HG03025 (cell line): Measurements from ENCODE around the gene DUOX2.
A peak's percentile ranks its signal among the peaks of the same experiment; 100 is the strongest.
"Not testable (repeated sequence)": the region's sequence is repeated elsewhere in the genome, so short reads cannot be mapped to it uniquely, and the experiment has no call there.

ENCODE experiments used
- ATAC-seq: cut with Tn5 transposase; IDR thresholded peaks from one replicate; pipeline ENCODE4 v1.9.1; 2021; ENCODE audit warnings: mild to moderate bottlenecking, moderate library complexity; ENCODE audit not compliant: unreplicated experiment, low FRiP score

DUOX2 gene

DNA sequence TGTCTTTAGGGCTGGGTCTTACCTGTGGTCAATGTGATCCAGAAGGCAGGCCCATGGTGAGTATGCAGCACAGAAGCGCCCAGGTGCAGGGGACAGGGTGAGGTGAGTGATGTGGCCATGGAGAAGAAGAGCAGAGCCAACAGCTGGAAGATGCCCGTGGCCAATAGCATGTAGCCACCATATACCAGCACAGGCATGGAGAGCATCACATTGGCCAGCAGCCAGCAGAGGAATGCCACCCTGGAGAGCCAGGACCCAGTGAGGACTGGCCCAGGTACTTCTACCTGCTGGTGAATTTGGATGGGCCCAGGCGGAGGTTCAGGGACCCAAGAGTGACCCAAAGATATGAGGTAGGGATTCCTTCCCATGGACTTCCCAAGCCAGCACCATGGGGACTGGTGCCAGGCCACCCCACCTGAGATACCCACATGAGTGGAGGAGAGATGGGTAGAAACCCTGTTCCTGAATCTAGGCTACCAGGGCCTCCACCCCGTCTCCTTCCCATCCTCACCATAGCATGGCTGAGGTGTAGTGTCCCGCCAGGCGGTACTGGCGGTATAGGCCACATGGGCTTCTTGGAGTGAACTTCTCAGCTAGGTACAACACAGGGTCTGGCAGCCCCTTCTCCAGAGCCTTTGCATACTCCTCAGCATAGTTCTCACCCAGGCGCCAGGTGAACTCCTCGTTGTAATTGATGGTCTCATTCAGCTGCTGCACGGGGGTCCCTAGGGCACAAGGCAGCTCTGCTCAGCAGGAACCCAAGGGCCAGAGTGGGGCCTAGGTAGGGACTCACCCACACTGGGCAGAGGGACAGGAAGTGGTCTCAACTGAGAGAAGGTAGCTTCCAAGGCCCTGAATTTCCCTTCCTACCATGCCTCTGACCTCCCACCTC is 6.4 kb upstream of the DUOX2 start:
- no peak for ATAC-seq

DNA sequence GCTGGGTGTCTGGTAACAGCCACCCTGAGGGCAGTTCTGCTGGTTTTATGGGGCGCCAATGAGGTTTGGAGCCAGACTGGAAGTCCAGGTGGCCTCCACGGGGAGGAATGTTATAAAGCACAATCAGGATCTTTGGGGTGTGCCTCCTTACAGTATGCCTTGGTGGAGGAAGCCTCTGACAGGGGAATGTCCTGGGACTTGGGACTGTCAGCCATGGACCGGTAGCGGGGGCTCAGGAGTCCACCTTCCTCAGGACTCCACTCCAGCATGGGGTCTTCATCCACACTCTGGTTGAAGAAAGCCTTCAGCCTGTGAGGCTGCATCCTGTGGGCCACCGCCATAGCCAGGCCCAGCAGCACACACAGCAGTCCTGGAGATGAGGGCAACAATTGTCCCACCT is 5.0 kb upstream of the DUOX2 start:
- ATAC-seq = no peak

DNA sequence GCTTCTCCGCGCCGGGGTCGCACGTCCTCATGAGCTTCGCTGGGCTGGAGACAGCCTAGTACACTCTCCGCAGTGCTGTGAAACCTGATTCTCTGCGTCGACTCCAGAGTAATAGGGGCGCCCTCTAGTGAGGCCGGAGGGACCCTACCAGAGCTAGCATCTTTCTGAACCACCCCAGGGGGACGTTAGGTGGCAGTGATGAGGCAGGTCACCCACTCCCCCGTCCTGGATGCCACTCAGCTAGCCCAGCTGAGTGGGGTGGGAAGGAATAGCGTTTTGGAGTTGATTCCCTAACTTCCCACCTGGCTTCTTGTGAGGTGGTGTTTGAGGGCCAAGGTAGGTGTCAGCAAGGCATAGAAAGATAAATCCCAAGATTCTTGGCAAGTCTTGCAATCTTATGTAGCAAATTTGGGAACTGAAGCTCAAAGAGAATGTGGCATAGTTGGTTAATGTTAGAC is 4.2 kb upstream of the DUOX2 start:
- peak; percentile 74 for ATAC-seq

DNA sequence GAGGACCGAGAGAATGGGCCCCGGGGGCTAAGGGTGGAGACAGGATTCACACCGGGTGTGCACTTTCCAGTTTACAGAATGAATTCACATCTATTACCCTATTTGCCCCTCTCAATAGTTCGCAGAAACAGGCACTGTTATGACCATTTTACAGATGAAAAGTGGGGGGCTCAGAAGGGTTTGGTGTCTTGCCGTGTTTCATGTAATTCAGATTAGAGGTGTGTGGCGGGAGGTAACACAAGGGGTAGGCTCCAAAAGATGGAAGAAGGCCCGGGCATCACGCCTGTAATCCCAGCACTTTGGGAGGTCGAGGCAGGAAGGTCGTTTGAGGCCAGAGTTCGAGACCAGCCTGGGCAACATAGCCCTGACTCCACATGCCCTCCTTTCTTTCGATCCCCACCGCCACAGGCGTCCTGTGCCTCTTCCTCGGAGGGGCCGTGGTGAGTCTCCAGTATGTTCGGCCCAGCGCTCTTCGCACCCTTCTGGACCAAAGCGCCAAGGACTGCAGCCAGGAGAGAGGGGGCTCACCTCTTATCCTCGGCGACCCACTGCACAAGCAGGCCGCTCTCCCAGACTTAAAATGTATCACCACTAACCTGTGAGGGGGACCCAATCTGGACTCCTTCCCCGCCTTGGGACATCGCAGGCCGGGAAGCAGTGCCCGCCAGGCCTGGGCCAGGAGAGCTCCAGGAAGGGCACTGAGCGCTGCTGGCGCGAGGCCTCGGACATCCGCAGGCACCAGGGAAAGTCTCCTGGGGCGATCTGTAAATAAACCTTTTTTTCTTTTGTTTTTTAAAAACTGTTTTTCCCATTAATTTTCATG is 3.5 kb upstream of the DUOX2 start:
- no peak for ATAC-seq

DNA sequence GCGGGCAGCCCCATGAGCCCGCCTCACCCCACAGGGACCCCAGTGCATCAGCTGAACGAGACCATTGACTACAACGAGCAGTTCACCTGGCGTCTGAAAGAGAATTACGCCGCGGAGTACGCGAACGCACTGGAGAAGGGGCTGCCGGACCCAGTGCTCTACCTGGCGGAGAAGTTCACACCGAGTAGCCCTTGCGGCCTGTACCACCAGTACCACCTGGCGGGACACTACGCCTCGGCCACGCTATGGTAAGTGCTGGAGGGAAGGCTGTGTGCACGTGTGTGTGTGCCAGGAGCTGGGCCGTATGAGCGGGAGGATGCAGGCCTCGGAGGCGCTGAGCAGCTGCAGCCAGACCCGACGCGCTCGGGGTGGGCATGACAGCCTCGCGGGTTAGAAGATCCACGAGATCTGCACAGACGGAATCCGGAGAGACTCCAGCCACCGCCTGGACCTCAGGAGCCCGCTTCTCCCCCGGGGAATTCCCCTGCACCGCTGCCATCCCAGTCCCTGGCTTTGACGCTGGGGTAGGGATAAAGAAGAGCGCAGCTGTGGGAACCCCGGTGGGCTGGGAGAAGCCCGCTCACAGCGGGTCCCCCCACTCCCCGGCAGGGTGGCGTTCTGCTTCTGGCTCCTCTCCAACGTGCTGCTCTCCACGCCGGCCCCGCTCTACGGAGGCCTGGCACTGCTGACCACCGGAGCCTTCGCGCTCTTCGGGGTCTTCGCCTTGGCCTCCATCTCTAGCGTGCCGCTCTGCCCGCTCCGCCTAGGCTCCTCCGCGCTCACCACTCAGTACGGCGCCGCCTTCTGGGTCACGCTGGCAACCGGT is 2.7 kb upstream of the DUOX2 start:
- no peak for ATAC-seq

DNA sequence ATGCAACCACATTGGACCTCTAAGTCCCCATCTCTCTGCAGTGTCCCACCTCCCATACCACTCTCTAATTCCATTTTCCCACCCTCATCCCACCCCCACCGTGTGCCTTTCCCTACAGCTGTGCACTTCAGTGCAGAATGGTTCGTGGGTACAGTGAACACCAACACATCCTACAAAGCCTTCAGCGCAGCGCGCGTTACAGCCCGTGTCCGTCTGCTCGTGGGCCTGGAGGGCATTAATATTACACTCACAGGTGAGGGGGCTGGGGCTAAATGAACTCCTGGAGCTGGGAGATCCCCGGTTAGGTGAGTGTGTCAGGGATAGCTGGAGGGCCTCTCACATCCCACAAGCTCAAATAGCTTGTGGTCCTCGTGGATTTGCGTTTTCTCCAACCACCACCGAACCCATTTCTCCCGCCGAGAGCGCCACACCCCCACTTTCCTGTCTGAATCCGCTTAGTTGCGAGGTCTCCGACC is 2.1 kb upstream of the DUOX2 start:
- no peak for ATAC-seq

DNA sequence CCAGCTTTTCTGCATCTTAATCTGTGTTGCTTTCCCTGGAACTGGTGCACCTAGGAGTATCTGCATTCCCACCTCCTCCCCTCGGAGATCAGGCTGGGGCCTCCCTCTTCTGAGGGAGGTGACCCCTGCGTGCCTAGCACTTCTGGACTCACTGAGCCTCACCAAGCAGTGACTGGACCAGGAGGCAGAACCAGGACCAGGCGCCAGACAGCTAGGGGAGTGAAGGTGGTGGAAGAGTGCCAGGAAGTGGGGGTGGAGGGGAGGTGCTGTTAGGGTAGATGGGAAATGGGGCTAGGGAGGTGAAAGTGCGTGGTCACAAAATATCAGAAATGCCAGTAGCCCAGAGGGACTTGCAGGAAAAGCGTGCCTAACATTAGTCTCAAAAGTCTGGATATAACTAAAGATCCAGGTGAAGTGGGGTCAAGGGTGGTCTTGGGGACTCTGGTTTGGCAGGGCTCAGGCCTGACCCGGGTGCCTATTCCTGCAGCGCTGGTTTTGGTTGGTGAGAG is 1.4 kb upstream of the DUOX2 start:
- no peak for ATAC-seq

DNA sequence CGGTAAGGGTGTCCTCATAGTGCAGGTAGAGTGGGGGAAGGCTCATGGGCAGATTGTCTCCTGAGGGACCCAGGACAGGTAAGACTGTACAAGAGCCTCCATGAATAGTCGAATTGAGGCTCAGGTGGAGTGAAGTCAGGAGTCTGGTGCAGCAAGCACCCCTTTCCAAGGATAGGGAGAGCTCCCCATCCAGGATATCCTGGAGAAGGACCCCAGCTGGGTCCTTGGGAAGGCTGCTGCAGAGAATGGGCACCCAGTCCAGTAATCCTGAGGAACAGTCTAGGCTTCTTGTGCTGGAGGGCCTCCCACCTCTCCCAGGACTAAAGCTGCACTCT is 746 bp upstream of the DUOX2 start:
- ATAC-seq = no peak

DNA sequence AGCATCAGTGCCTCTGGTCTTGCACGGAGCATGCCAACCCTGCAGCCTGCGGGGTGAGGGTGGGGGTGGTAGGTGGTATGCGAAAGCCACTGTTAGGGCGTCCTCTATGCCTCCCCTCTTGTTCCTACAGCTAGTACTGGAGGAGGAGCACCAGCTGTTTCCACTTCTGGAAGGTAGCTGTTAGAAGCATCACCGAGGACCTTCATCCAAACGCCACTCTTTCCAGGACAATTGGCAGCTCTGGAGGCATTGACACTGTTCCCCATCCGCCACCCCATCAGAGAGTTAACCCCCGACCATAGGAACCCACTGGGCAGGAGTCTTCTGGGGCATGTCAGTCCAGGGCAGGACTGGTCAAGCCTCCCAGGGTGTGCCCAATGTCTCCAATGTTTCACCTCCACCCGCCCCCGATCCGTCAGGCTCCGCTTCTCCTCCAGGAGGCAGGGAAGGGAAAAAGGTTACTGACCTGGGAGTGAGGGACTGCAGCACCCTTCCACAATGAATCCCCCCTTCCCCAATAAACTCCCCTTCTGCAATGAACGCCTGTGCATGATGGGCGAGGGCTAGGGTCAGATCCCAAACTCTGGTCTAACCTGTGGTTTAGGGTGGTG is 487 bp downstream of the DUOX2 start:
- ATAC-seq = no peak

DNA sequence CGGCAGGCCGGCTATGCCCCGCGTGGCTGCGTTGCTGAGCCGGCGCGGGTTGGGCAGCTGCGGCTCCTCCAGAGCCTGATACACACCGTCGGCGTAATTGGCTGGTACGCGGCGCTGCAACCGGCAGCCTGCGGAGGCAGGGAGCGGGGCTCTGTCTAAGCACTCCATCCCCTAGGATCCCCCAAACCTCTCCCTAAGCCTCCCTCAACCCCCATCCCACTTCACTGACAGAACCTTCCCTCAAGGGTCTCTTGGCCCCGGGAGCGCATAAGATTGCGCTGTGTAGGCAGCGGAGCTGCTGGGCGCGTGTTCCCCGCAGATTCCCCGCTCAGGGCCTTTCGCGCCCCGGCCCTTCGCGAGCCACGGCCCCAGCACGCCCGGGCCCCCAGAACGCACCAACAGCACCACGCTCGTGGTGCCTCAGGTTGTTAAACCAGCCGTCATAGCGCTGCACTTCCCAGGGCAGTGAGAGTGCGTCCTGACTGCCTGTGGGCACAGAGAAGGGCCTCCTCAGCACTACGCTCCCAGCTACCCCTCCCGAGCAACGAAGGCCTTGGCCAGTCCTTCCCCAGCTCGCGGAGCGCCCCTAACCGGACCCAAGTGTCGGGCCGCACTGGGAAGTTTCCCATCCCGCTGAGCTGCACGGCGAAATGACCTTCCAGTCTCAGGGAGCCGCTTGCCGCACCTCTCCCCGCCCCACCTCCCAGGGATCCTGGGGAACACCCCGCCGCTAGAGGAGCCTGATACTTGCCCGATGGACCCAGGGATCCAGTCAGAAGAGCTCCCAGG is 1.2 kb downstream of the DUOX2 start:
- ATAC-seq = no peak

DNA sequence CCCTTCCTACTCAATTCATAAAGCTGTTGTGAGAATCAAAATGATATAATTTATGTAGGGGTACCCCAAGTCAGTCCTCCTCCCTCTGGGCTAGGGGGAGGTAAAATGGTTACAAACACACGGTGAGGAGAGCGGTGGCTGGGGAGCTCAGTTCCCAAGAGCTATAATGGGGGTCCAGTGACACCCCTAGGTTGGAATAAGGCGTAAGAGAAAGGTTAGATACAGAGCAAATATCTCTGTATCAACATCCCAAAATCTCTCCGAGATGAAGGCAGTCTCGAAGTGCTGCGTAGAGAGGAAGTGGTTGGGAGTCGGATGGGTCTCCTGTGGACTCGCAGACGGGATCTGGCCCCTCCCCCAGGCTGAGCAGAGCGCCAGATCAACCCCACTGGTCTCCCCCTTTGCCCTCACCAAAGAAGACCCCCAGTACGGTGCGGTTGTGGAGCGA is 1.8 kb downstream of the DUOX2 start:
- no peak for ATAC-seq

DNA sequence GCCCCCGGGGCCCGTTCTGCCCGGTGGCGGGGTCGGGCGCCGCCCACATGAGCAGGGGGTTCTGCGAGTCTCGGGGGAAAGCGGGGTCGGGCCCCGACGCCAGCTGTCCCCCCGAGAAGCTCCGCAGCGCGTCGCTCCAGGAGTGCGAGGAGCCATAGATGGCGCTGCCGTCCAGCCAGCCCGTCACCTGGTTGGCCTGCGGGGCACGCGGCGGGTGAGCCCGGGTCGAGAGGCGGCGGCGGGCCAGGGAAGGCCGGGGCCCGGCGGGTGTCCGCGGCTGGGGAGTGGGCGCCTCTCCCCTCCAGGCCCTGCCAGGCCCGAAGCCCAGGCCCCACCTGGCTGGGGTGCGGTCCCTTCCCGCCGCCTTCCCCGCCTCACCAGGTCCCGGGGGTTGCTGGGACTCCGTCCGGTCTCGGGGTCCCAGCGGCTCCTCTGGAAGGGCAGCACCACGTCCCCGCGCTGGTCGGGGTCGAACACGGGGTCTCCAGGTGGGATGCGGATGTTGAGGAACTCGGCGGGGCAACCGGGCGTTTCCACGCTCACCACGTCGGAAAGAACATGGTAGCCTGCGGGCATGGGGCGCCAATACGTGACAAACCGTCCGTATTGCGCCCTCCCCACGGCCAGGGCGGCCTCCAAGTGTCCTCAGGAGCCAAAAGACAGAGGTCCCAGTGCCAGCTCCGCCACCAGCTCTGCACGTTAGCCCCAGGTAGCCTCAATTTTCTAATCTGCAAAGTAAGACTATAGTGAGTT is 2.4 kb downstream of the DUOX2 start:
- no peak for ATAC-seq

DNA sequence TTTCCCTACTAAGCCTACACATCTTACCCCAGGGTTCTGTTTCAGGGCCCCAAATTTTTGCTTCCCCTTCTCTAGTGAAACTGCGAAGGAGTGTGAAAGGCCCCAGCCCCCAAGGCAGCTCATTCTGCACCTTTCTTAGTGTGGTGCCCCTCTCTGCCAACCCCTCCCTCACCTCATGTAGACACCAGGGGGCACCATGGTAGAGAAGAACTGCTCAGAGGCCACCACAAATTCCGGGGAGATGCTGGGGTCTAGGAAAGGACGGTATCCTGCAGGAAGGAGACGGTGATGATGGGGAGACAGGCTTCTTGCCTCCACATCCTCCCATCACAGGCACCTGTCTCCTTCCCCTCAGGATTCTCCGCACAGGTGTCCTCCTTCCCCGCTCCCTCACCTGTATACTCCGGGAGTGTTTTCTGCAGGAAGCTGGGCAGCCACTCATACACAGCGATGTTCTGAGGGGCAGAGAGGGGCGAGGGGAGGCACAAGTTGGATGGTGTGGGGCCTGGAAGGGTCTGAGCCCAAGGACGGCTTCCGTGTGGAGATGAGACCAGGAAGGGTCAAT is 3.6 kb downstream of the DUOX2 start:
- no peak for ATAC-seq

DNA sequence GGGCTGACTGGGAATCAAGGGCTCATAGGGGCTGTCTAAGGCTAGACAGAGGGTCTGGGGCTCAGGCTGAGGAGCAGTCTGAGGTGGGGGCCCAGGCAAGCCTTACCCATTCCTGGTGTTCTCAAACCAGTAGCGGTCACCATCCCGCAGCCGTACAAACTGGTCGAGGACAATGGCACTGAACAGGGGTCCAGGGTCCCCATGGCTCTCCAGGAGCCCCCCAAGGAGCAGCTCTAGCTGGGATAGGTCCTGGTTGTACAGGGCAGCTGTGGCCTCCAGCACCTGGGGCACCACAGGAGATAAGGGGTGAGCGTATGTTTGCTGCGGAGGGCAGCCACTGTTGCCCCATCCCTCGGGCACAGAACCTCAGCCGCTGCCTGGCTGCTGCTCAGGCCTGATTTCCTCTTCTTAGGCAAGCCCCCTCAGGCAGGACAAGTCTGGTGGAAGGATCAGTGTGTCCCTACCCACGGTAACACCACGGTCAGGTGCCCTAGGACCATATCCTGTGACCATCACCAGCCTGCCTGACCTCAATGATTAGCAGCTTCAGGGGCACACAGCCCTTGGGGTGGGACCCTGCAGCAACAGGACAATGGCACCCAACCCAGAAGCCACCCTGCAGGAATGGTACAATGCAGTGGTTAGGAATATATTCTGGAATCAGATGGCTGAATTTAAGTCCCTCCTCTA is 5.9 kb downstream of the DUOX2 start:
- no peak for ATAC-seq

DNA sequence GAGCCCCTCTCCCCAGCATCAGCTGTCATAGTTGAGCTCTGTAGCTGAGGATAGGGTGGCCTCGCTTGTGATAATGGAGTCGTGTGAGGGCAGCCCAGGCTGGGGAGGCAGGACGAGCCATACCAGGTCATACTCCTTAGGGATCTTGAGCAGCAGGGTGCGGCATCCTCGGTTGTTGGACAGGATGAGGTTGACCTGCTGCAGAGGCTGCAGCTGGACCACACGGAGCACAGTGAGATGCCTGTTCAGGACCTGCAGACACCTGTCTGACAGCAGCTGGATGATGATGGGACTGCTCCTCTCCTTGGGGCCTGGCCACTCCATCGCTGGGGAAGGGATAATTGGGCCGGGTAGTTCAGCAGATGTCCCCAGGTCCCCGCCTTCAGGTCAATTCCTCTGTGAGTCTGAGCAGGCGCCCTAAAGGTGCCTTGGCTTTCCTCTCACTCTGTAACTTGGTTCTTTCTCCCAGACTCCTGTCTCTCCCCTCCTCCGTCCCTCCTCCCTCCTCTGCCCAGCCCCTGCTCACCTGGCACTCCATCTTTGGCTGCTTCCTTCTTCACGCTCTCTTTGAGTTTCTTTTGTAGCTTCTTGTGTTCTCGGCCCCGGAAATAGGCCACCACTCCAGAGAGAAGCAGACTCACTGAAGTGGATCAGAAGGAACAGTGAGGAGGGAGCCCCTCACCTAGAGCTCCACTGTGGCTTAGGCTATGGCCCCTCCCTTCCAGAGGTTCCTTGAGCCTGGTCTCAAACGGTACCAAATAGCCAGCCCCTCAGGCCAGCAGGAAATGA is 7.8 kb downstream of the DUOX2 start:
- no peak for ATAC-seq

DNA sequence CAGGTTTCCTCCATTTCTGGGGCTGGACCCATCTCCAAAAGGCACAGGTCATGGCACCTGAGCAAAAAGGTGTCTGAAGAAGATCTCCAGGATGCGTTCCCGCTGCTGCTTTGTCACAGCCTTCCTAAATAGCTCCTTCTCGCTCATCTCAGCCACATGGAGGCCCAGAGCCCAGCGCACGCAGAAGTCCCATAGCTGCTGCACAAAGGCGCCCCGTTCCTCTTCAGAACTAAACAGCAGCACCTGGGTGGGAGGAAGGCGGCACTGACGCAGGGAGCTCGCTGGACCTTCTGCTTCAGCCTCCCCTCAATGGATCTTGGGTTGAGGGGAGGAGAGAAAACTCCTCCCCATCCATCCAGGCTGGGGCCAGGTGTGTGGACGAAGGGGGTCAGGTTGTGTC is 8.4 kb downstream of the DUOX2 start:
- ATAC-seq = no peak

DNA sequence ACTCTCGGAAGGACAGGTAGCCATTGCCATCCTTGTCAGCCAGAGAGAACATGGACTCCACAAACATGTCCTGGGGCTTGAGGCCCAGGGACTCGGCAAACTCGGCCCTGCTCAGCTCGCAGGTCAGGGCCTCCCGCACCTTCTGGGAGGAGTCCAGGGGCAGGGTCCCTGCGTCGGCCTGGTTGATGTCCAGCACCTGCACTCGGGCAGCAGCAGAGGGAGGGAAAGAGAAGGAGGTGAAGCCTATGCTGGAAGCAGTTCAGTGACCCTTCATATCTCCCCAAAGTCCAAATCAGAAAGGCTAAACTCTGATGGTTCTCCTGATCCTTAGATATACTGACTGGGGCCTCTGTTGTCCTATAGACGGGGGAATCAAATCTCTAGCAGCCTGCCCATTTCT is 9.8 kb downstream of the DUOX2 start:
- ATAC-seq = not testable (repeated sequence)
